ENCODE results near the gene KCND1.

KCND1 gene

DNA sequence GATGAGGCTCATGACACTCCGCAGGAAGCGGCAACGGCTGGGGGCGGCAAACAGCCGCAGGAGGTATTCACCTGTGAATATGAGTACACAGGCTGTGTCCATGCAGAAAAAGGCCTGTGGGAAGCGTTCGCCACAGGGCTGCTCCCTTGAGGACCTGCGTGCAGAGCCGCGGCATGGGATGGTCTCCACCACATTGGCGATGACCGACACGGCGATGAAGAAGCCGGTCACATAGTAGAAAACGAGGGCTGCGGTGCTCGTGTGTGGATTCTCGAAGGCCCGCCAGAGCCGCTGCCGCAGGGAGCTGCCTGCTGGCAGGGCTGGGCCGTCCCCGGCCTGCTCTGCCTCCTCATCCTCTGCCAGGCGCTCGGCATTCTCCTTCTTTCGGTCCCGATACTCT lies 2.2 kb downstream of the KCND1 start:
- H3K4me3 ChIP-seq (ENCODE audit: low read depth, low read length): no peak overlapping the region
- POLR2A ChIA-PET: interaction anchor here (1.9 kb wide), 1 partner anchor 11 kb away, joined by 5 read pairs; no protein-coding TSS in a partner anchor
- TF ChIP-seq ZNF747 (tag by site-specific recombination; IDR thresholded peaks at IDR 0.05) (no peak), ZNF558 (tag by site-specific recombination; IDR thresholded peaks at IDR 0.05) (no peak), ZSCAN30 (tag by site-specific recombination; IDR thresholded peaks at IDR 0.05) (no peak), ZNF768 (tag by site-specific recombination; IDR thresholded peaks at IDR 0.05) (no peak), KLF10 (tag by site-specific recombination; IDR thresholded peaks at IDR 0.05) (no peak), ZNF501 (tag by site-specific recombination; IDR thresholded peaks at IDR 0.05) (no peak), ZNF274 (IDR thresholded peaks at IDR 0.05; ENCODE audit: low read length) (no peak), ZNF274 (tag by site-specific recombination; IDR thresholded peaks at IDR 0.05; ENCODE audit: borderline replicate concordance) (no peak), ZNF140 (tag by site-specific recombination; IDR thresholded peaks at IDR 0.05) (no peak), WT1 (tag by site-specific recombination; IDR thresholded peaks at IDR 0.05) (no peak), ZNF335 (tag by site-specific recombination; conservative IDR thresholded peaks at IDR 0.05) (no peak), ZNF211 (tag by site-specific recombination; IDR thresholded peaks at IDR 0.05; ENCODE audit: low read depth) (no peak)
- TF ChIP-seq, protein P1, sequence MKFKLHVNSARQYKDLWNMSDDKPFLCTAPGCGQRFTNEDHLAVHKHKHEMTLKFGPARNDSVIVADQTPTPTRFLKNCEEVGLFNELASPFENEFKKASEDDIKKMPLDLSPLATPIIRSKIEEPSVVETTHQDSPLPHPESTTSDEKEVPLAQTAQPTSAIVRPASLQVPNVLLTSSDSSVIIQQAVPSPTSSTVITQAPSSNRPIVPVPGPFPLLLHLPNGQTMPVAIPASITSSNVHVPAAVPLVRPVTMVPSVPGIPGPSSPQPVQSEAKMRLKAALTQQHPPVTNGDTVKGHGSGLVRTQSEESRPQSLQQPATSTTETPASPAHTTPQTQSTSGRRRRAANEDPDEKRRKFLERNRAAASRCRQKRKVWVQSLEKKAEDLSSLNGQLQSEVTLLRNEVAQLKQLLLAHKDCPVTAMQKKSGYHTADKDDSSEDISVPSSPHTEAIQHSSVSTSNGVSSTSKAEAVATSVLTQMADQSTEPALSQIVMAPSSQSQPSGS (tag by site-specific recombination; IDR thresholded peaks at IDR 0.05; ENCODE audit: low read depth): no peak
- TF ChIP-seq, protein P2, sequence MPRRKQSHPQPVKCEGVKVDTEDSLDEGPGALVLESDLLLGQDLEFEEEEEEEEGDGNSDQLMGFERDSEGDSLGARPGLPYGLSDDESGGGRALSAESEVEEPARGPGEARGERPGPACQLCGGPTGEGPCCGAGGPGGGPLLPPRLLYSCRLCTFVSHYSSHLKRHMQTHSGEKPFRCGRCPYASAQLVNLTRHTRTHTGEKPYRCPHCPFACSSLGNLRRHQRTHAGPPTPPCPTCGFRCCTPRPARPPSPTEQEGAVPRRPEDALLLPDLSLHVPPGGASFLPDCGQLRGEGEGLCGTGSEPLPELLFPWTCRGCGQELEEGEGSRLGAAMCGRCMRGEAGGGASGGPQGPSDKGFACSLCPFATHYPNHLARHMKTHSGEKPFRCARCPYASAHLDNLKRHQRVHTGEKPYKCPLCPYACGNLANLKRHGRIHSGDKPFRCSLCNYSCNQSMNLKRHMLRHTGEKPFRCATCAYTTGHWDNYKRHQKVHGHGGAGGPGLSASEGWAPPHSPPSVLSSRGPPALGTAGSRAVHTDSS (tag by site-specific recombination; IDR thresholded peaks at IDR 0.05): no peak
- TF ChIP-seq, protein P3, sequence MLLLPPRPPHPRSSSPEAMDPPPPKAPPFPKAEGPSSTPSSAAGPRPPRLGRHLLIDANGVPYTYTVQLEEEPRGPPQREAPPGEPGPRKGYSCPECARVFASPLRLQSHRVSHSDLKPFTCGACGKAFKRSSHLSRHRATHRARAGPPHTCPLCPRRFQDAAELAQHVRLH (tag by site-specific recombination; IDR thresholded peaks at IDR 0.05): no peak

DNA sequence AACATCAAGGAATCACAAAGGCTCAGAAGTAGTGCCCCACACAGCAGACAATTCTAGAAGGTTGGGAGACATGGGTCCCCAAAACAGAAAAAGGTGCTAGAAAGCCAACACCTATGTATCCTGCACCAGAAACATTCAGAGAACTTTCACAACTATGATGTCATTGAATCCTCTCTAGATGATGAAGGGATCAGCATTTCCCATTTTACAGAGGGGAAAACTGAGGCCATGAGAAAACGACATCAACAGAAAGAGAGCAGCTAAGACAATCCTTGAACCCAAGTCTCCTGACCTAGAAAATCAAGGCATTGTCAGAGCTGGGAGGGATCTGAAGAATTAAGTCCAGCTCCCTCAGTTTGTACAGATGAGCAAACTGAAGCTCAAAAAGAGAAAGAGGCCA lies 3.3 kb downstream of the KCND1 start:
- no peak overlapping the region for H3K4me3 ChIP-seq (ENCODE audit: low read depth, low read length)
- H3K9me3 ChIP-seq (ENCODE audit: control insufficient read depth, insufficient read depth, low read depth, low read length): no peaks in the 10 kb centered on the region
- H3K4me1 ChIP-seq (ENCODE audit: control insufficient read depth, insufficient read depth, low read length): peaks cover 5% of the 10 kb centered on the region; the same call in 1 of the 2 replicates
- TF ChIP-seq BCL11A (tag by site-specific recombination; IDR thresholded peaks at IDR 0.05; ENCODE audit: low read depth) (no peak), SETDB1 (IDR thresholded peaks at IDR 0.05; ENCODE audit: insufficient read length, low read length) (no peak), ZNF416 (tag by site-specific recombination; IDR thresholded peaks at IDR 0.05) (no peak), ZNF350 (tag by site-specific recombination; IDR thresholded peaks at IDR 0.05) (no peak)
- TF ChIP-seq, protein P1 (tag by site-specific recombination; IDR thresholded peaks at IDR 0.05; ENCODE audit: low read depth): peak; percentile 66; the same call in 1 of the 2 replicates
- CTCF ChIA-PET: interaction anchor here (0.9 to 1.0 kb wide), 2 partner anchors 10 to 138 kb away, joined by 3 read pairs; no protein-coding TSS in a partner anchor
- H3K27ac ChIP-seq (ENCODE audit: extremely low read depth, low read depth, low read length): no peak overlapping the region
- H3K36me3 ChIP-seq (ENCODE audit: control insufficient read depth in 2 of 2, insufficient read depth in 1 of 2, low read length in 2 of 2): no peaks in the 10 kb centered on the region
- POLR2A ChIA-PET: interaction anchor here (1.9 kb wide), 1 partner anchor 10 kb away, joined by 5 read pairs; no protein-coding TSS in a partner anchor

More for the DNA sequence above, 2.2 kb downstream of the KCND1 start:
- CTCF ChIA-PET: no interaction called here
- no peak overlapping the region for H3K27ac ChIP-seq (ENCODE audit: extremely low read depth, low read depth, low read length)
- H3K9me3 ChIP-seq (ENCODE audit: control insufficient read depth, insufficient read depth, low read depth, low read length): no peaks in the 10 kb centered on the region
- peaks cover 5% of the 10 kb centered on the region; the same call in 1 of the 2 replicates for H3K4me1 ChIP-seq (ENCODE audit: control insufficient read depth, insufficient read depth, low read length)
- H3K36me3 ChIP-seq (ENCODE audit: control insufficient read depth in 2 of 2, insufficient read depth in 1 of 2, low read length in 2 of 2): peaks cover 0 to 4% of the 10 kb centered on the region in 2 experiments; a peak in 1 of 3 replicates

All from HEK293 (cell line).